A673 (cell line): ENCODE measurements around the gene CCDC9.

Experiments used
- CTCF ChIP-seq: fragments of 300-800, 200-600 bp; sonication (generic); conservative IDR thresholded peaks from 2 replicates; pipeline ENCODE4 v1.5.1; 2017; ENCODE audit warnings: low read depth, mild to moderate bottlenecking, antibody characterized with exemption, low read length, moderate library complexity, mixed read lengths
- EZH2 ChIP-seq: fragments of 200-600 bp; sonication (generic); IDR thresholded peaks from 2 replicates; pipeline ENCODE4 v1.6.1; 2017; ENCODE audit warnings: borderline replicate concordance, low read depth, mild to moderate bottlenecking, mixed read lengths, antibody characterized with exemption, low read length; ENCODE audit not compliant: poor library complexity, severe bottlenecking

DNA sequence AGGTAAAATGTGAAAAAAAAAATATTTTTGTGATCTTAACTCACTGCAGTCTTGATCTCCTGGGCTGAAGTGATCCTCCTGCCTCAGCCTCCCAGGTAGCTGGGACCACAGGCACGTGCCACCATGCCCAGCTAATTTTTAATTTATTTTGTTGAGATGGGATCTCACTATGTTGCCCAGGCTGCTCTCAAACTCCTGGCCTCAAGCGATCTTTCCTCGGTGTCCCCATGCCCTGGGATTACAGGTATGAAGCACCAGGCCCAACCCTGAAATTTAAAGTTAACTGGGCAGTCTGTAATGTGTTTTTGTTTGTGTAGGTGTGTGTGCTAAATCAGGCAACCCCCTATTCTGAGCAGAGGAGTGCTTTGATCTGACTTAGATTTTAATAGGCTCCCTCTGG lies 50.0 kb downstream of the CCDC9 start:
- TF ChIP-seq CTCF (no peak), EZH2 (no peak)
